NCI-H2196 (cell line): ENCODE results near the gene SAXO1.
A peak's percentile ranks its signal among the peaks of the same experiment; 100 is the strongest.

Source experiments
- DNase-seq: peaks from one replicate; lab custom pipeline; 2025; ENCODE audit not compliant: unreplicated experiment; lab: John Stamatoyannopoulos, UW

The SAXO1 gene

GRCh38 chr9:18911714-18912342 lies 121.2 kb downstream of the SAXO1 start:
- no peak for DNase-seq

- DNase-seq = no peak
Measured at GRCh38 chr9:18910916-18911315, 122.1 kb downstream of the SAXO1 start.

GRCh38 chr9:18910435-18910834 lies 122.6 kb downstream of the SAXO1 start:
- no peak for DNase-seq

- DNase-seq = no peak
Measured at GRCh38 chr9:18909140-18910018, 123.6 kb downstream of the SAXO1 start.

GRCh38 chr9:18907927-18908625 lies 124.9 kb downstream of the SAXO1 start:
- DNase-seq = no peak

- no peak for DNase-seq
Measured at GRCh38 chr9:18906656-18907395, 126.2 kb downstream of the SAXO1 start.

- DNase-seq = no peak
Measured at GRCh38 chr9:18905883-18906629, 127.0 kb downstream of the SAXO1 start.

GRCh38 chr9:18905028-18905882 lies 127.8 kb downstream of the SAXO1 start:
- DNase-seq = no peak

- no peak for DNase-seq
Measured at GRCh38 chr9:18903450-18903849, 129.6 kb downstream of the SAXO1 start.

- DNase-seq = no peak
Measured at GRCh38 chr9:18896531-18897179, 136.4 kb downstream of the SAXO1 start.

- DNase-seq = no peak
Measured at GRCh38 chr9:18896004-18896403, 137.0 kb downstream of the SAXO1 start.

GRCh38 chr9:18893491-18893890 lies 139.5 kb downstream of the SAXO1 start:
- DNase-seq = no peak

- no peak for DNase-seq
Measured at GRCh38 chr9:18893046-18893445, 140.0 kb downstream of the SAXO1 start.

GRCh38 chr9:18891946-18892670 lies 140.9 kb downstream of the SAXO1 start:
- no peak for DNase-seq

- DNase-seq = no peak
Measured at GRCh38 chr9:18890372-18890771, 142.6 kb downstream of the SAXO1 start.

GRCh38 chr9:18889550-18889949 lies 143.5 kb downstream of the SAXO1 start:
- no peak for DNase-seq

GRCh38 chr9:18888290-18888689 lies 144.7 kb downstream of the SAXO1 start:
- peak; percentile 13 for DNase-seq

GRCh38 chr9:18887546-18887945 lies 145.5 kb downstream of the SAXO1 start:
- no peak for DNase-seq
